H1 (cell line): ENCODE data around the gene KRTAP12-3. TPM values are rescaled to one million over a fixed set of nuclear protein-coding genes. Genes with fewer than 3 reads are reported as not detected.

ENCODE experiments used
- BCL11A ChIP-seq, 2 experiments: IDR thresholded peaks; one replicate each; pipeline ENCODE4 v1.6.1; 2011; ENCODE audit warnings: low read depth in 2 of 2, low read length in 2 of 2, mild to moderate bottlenecking in 2 of 2
- GTF2F1 ChIP-seq: IDR thresholded peaks from 2 replicates; pipeline ENCODE4 v1.6.1; 2012; ENCODE audit warnings: low read depth, low read length, improper control_type of control experiment, borderline replicate concordance
- KDM4A ChIP-seq: IDR thresholded peaks from one replicate; pipeline ENCODE4 v1.7.1; 2012; ENCODE audit warnings: low read depth, mild to moderate bottlenecking, moderate library complexity, low read length, inconsistent platforms; ENCODE audit not compliant: severe bottlenecking
- MAFK ChIP-seq: IDR thresholded peaks from 2 replicates; pipeline ENCODE4 v1.6.1; 2012; ENCODE audit warnings: low read depth, mild to moderate bottlenecking, improper control_type of control experiment, low read length
- POLR2AphosphoS5 ChIP-seq: IDR thresholded peaks from 2 replicates; pipeline ENCODE4 v1.6.1; 2011; ENCODE audit warnings: low read depth, low read length
- SP2 ChIP-seq: IDR thresholded peaks from 2 replicates; pipeline ENCODE4 v1.6.1; 2012; ENCODE audit warnings: mild to moderate bottlenecking, low read length, inconsistent platforms
- SP4 ChIP-seq: IDR thresholded peaks from 2 replicates; pipeline ENCODE4 v1.6.1; 2012; ENCODE audit warnings: low read length, inconsistent platforms
- SUZ12 ChIP-seq: fragments of 200-600 bp; sonication (generic); IDR thresholded peaks from 2 replicates; pipeline ENCODE4 v1.6.1; 2012; ENCODE audit warnings: mild to moderate bottlenecking, inconsistent platforms, low read length, moderate library complexity, mixed read lengths
- polyA plus RNA-seq, 7 experiments: library from polyadenylated mRNA; depleted of rRNA in 3 of 7; stranded (reverse) in 5 of 7; unstranded in 2 of 7; fragments of >200 nt in 5 of 7; fragments of 200-250 nt in 2 of 7; gene quantifications; 1 replicate in 5 of 7; 2 replicates in 1 of 7; 4 replicates in 1 of 7; pipeline versions ENCODE4 v1.2.1 to v1.2.3, GENCODE V29; 2011 to 2013; ENCODE audit warnings: missing spikeins in 2 of 7, mixed read lengths in 2 of 7
- total RNA-seq: library from RNA; stranded (reverse); fragmentation: NEBNext Ultra II Directional; extraction: Animal tissue kit (Norgen Biotek cat#: 25700); gene quantifications from 2 replicates; pipeline ENCODE4 v1.2.1, GENCODE V29; 2021
- TF ChIP-seq, protein P1 (sequence below): fragments of 300-600 bp; sonication (generic); IDR thresholded peaks from 2 replicates; pipeline ENCODE4 v1.7.1; 2012; ENCODE audit warnings: low read length, moderate library complexity, mild to moderate bottlenecking, inconsistent platforms; ENCODE audit not compliant: insufficient replicate concordance
- TF ChIP-seq, protein P2 (sequence below): IDR thresholded peaks from 2 replicates; pipeline ENCODE4 v1.6.1; 2012; ENCODE audit warnings: low read length, inconsistent platforms

Gene KRTAP12-3
- total and polyA plus RNA-seq, 2 of the 8 experiments (the other 6 are each of a cell fraction or from before 2014, with no cell fraction given): not detected

- TF ChIP-seq, protein P1, sequence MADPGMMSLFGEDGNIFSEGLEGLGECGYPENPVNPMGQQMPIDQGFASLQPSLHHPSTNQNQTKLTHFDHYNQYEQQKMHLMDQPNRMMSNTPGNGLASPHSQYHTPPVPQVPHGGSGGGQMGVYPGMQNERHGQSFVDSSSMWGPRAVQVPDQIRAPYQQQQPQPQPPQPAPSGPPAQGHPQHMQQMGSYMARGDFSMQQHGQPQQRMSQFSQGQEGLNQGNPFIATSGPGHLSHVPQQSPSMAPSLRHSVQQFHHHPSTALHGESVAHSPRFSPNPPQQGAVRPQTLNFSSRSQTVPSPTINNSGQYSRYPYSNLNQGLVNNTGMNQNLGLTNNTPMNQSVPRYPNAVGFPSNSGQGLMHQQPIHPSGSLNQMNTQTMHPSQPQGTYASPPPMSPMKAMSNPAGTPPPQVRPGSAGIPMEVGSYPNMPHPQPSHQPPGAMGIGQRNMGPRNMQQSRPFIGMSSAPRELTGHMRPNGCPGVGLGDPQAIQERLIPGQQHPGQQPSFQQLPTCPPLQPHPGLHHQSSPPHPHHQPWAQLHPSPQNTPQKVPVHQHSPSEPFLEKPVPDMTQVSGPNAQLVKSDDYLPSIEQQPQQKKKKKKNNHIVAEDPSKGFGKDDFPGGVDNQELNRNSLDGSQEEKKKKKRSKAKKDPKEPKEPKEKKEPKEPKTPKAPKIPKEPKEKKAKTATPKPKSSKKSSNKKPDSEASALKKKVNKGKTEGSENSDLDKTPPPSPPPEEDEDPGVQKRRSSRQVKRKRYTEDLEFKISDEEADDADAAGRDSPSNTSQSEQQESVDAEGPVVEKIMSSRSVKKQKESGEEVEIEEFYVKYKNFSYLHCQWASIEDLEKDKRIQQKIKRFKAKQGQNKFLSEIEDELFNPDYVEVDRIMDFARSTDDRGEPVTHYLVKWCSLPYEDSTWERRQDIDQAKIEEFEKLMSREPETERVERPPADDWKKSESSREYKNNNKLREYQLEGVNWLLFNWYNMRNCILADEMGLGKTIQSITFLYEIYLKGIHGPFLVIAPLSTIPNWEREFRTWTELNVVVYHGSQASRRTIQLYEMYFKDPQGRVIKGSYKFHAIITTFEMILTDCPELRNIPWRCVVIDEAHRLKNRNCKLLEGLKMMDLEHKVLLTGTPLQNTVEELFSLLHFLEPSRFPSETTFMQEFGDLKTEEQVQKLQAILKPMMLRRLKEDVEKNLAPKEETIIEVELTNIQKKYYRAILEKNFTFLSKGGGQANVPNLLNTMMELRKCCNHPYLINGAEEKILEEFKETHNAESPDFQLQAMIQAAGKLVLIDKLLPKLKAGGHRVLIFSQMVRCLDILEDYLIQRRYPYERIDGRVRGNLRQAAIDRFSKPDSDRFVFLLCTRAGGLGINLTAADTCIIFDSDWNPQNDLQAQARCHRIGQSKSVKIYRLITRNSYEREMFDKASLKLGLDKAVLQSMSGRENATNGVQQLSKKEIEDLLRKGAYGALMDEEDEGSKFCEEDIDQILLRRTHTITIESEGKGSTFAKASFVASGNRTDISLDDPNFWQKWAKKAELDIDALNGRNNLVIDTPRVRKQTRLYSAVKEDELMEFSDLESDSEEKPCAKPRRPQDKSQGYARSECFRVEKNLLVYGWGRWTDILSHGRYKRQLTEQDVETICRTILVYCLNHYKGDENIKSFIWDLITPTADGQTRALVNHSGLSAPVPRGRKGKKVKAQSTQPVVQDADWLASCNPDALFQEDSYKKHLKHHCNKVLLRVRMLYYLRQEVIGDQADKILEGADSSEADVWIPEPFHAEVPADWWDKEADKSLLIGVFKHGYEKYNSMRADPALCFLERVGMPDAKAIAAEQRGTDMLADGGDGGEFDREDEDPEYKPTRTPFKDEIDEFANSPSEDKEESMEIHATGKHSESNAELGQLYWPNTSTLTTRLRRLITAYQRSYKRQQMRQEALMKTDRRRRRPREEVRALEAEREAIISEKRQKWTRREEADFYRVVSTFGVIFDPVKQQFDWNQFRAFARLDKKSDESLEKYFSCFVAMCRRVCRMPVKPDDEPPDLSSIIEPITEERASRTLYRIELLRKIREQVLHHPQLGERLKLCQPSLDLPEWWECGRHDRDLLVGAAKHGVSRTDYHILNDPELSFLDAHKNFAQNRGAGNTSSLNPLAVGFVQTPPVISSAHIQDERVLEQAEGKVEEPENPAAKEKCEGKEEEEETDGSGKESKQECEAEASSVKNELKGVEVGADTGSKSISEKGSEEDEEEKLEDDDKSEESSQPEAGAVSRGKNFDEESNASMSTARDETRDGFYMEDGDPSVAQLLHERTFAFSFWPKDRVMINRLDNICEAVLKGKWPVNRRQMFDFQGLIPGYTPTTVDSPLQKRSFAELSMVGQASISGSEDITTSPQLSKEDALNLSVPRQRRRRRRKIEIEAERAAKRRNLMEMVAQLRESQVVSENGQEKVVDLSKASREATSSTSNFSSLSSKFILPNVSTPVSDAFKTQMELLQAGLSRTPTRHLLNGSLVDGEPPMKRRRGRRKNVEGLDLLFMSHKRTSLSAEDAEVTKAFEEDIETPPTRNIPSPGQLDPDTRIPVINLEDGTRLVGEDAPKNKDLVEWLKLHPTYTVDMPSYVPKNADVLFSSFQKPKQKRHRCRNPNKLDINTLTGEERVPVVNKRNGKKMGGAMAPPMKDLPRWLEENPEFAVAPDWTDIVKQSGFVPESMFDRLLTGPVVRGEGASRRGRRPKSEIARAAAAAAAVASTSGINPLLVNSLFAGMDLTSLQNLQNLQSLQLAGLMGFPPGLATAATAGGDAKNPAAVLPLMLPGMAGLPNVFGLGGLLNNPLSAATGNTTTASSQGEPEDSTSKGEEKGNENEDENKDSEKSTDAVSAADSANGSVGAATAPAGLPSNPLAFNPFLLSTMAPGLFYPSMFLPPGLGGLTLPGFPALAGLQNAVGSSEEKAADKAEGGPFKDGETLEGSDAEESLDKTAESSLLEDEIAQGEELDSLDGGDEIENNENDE: no peak
- no peak for TF ChIP-seq POLR2AphosphoS5
- TF ChIP-seq, protein P2, sequence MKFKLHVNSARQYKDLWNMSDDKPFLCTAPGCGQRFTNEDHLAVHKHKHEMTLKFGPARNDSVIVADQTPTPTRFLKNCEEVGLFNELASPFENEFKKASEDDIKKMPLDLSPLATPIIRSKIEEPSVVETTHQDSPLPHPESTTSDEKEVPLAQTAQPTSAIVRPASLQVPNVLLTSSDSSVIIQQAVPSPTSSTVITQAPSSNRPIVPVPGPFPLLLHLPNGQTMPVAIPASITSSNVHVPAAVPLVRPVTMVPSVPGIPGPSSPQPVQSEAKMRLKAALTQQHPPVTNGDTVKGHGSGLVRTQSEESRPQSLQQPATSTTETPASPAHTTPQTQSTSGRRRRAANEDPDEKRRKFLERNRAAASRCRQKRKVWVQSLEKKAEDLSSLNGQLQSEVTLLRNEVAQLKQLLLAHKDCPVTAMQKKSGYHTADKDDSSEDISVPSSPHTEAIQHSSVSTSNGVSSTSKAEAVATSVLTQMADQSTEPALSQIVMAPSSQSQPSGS: no peak
- TF ChIP-seq KDM4A: no peak
- no peak for TF ChIP-seq BCL11A (IDR thresholded peaks at IDR 0.05; ENCODE audit: low read depth in 2 of 2, low read length in 2 of 2)
- TF ChIP-seq SP2: no peak
- no peak for TF ChIP-seq SUZ12
- TF ChIP-seq GTF2F1: no peak
- no peak for TF ChIP-seq MAFK
- no peak for TF ChIP-seq SP4
- TF ChIP-seq, all 59 proteins: peak for 0
Measured at GRCh38 chr21:44649521-44650100, 8.1 kb upstream of the KRTAP12-3 start (continued).
